Measurements from ENCODE around the gene RAMP1.

- TF ChIP-seq SAFB2 (IDR thresholded peaks at IDR 0.05; ENCODE audit: borderline replicate concordance, low read depth, low read length, severe bottlenecking) (no peak), TBP (optimal IDR thresholded peaks at IDR 0.05; ENCODE audit: low read depth, low read length) (no peak), LCOR (CRISPR knock-in tag; IDR thresholded peaks at IDR 0.05) (no peak), ELF1 (tag; IDR thresholded peaks at IDR 0.05) (no peak), FOXA1 (IDR thresholded peaks at IDR 0.05; ENCODE audit: borderline replicate concordance) (no peak), FOXM1 (IDR thresholded peaks at IDR 0.05; ENCODE audit: low read depth) (no peak), FOXM1 (CRISPR knock-in tag; IDR thresholded peaks at IDR 0.05; ENCODE audit: low read depth) (no peak), KAT7 (CRISPR knock-in tag; IDR thresholded peaks at IDR 0.05; ENCODE audit: borderline replicate concordance) (no peak), HNRNPUL1 (IDR thresholded peaks at IDR 0.05; ENCODE audit: low read length) (no peak), NR2F6 (CRISPR knock-in tag; IDR thresholded peaks at IDR 0.05) (no peak), MXI1 (IDR thresholded peaks at IDR 0.05; ENCODE audit: low read depth, low read length) (no peak), TAF1 (IDR thresholded peaks at IDR 0.05; ENCODE audit: control insufficient read depth, extremely low read depth, insufficient read depth, low read length, severe bottlenecking) (no peak), POLR2A (conservative IDR thresholded peaks at IDR 0.05) (no peak), NFRKB (IDR thresholded peaks at IDR 0.05; ENCODE audit: low read depth) (no peak)
- TF ChIP-seq, protein P1, sequence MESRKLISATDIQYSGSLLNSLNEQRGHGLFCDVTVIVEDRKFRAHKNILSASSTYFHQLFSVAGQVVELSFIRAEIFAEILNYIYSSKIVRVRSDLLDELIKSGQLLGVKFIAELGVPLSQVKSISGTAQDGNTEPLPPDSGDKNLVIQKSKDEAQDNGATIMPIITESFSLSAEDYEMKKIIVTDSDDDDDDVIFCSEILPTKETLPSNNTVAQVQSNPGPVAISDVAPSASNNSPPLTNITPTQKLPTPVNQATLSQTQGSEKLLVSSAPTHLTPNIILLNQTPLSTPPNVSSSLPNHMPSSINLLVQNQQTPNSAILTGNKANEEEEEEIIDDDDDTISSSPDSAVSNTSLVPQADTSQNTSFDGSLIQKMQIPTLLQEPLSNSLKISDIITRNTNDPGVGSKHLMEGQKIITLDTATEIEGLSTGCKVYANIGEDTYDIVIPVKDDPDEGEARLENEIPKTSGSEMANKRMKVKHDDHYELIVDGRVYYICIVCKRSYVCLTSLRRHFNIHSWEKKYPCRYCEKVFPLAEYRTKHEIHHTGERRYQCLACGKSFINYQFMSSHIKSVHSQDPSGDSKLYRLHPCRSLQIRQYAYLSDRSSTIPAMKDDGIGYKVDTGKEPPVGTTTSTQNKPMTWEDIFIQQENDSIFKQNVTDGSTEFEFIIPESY (CRISPR knock-in tag; IDR thresholded peaks at IDR 0.05) = no peak
Measured at GRCh38 chr2:237884681-237885080, 25.3 kb downstream of the RAMP1 start.
